Right lobe of liver (tissue), 4 donors: ENCODE results near the gene VAPB.

ENCODE experiments used
- POLR2A ChIP-seq: fragments of 450-650 bp; IDR thresholded peaks from one replicate; pipeline ENCODE4 v1.6.1; 2017; ENCODE audit warnings: antibody characterized with exemption, mild to moderate bottlenecking
- TF ChIP-seq, protein P1 (sequence below), 4 donors: fragments of 200-600 bp in 3 of 4; fragments of 450-650 bp in 1 of 4; IDR thresholded peaks; one replicate each; pipeline versions ENCODE4 v1.5.1 to v1.8.0; 2016 to 2022; ENCODE audit warnings: antibody characterized with exemption in 4 of 4, mild to moderate bottlenecking in 2 of 4
- donor health status: DM: no; HTN: no; CAD: no.
- donor health status: DM: no; HTN: no; CAD: no.
- donor health status: DM: no; HTN: yes; CAD: no.

DNA sequence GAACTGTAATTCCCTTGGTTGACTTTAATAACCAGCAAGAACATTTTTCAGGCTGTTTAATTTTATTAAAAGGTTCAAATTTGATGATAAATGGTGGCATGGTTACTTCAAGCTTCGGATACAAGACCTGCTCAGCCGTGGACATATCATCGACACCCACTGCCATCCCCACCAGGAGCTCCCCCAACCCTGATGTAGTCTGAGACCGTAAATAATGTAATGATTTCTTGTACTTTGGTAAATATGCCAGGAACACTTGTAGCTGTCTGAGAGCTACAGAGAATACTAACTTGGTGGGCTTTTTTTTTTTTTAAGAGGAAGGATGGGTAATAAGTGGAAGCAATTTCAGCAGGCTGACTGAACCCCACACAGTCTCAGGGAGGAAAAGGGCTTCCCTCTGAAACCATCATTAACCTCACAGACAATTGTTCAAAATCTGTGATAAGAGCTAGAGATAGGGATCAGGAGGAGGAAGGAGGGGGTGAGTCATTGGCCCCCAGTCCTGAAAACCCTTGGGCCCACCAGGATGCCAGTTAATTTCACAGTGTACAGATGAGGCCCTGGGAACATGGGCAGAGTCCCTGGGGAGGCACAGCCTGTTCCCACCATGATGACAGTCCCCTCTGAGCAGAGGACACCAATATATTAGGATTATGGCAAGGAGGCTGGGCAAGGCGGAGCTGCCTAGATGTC is 70.2 kb downstream of the VAPB start:
- TF ChIP-seq, protein P1, sequence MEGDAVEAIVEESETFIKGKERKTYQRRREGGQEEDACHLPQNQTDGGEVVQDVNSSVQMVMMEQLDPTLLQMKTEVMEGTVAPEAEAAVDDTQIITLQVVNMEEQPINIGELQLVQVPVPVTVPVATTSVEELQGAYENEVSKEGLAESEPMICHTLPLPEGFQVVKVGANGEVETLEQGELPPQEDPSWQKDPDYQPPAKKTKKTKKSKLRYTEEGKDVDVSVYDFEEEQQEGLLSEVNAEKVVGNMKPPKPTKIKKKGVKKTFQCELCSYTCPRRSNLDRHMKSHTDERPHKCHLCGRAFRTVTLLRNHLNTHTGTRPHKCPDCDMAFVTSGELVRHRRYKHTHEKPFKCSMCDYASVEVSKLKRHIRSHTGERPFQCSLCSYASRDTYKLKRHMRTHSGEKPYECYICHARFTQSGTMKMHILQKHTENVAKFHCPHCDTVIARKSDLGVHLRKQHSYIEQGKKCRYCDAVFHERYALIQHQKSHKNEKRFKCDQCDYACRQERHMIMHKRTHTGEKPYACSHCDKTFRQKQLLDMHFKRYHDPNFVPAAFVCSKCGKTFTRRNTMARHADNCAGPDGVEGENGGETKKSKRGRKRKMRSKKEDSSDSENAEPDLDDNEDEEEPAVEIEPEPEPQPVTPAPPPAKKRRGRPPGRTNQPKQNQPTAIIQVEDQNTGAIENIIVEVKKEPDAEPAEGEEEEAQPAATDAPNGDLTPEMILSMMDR (IDR thresholded peaks at IDR 0.05), result no peak
- no peak for TF ChIP-seq POLR2A
